Peyer's patch (tissue), 4 donors: ENCODE data around the gene ING3. TPM values are rescaled to one million over a fixed set of nuclear protein-coding genes. Genes with fewer than 3 reads are reported as not detected.
"Not testable (repeated sequence)": the region's sequence is repeated elsewhere in the genome, so short reads cannot be mapped to it uniquely, and the experiment has no call there.

Experiments used
- DNase-seq, 3 donors: peaks; one replicate each; pipeline ENCODE4 v3.0.0-alpha.2; 2017 to 2019
- H3K27ac ChIP-seq, 4 donors: fragments of 200-600 bp; sonication (generic); one replicate each; pipeline ENCODE4 v1.5.1; 2016 to 2019
- H3K27me3 ChIP-seq, 2 donors: fragments of 200-600 bp; sonication (generic); one replicate each; pipeline ENCODE4 v1.5.1; 2019
- H3K36me3 ChIP-seq, 3 donors: fragments of 200-600 bp; sonication (generic); one replicate each; pipeline ENCODE4 v1.5.1; 2016 to 2019
- H3K4me1 ChIP-seq, 4 donors: fragments of 200-600 bp; sonication (generic); one replicate each; pipeline ENCODE4 v1.5.1; 2016 to 2019
- H3K4me3 ChIP-seq, 4 donors: fragments of 200-600 bp; sonication (generic); 1 replicate in 3 of 4; 2 replicates in 1 of 4; pipeline ENCODE4 v1.5.1; 2016 to 2019; ENCODE audit warnings: mild to moderate bottlenecking in 1 of 4
- H3K9me3 ChIP-seq, 4 donors: fragments of 200-600 bp; sonication (generic); one replicate each; pipeline ENCODE4 v1.5.1; 2016 to 2019; ENCODE audit warnings: mild to moderate bottlenecking in 1 of 4
- CTCF ChIP-seq, 6 experiments: fragments of 450-650 bp in 4 of 6; fragments of 200-600 bp in 2 of 6; sonication (generic) in 1 of 6; IDR thresholded peaks; one replicate each; pipeline ENCODE4 v1.5.1; 2017 to 2019; ENCODE audit warnings: antibody characterized with exemption in 6 of 6, mild to moderate bottlenecking in 3 of 6, moderate library complexity in 1 of 6
- POLR2A ChIP-seq, 2 donors: fragments of 450-650 bp; IDR thresholded peaks; one replicate each; pipeline ENCODE4 v1.5.1; 2017; ENCODE audit warnings: antibody characterized with exemption in 2 of 2, mild to moderate bottlenecking in 2 of 2, moderate library complexity in 2 of 2
- total RNA-seq, 4 donors: library from RNA; depleted of rRNA; stranded (reverse); fragments of >200 nt; gene quantifications; one replicate each; pipeline ENCODE4 v1.1.0, GENCODE V29; 2016

Gene ING3
- total RNA-seq, 4 donors from 2014 or later: 17.9 to 24.8 (median 22.7) TPM

GRCh38 chr7:120981888-120982615 is 31.5 kb downstream of the ING3 start:
- no peak overlapping the region for H3K27ac ChIP-seq
- H3K36me3 ChIP-seq: no peaks in the 10 kb centered on the region
- no peaks in the 10 kb centered on the region for H3K4me1 ChIP-seq
- H3K4me3 ChIP-seq: no peak overlapping the region
- H3K9me3 ChIP-seq: no peaks in the 10 kb centered on the region
- TF ChIP-seq POLR2A (IDR thresholded peaks at IDR 0.05): no peak
- no peak for TF ChIP-seq CTCF (IDR thresholded peaks at IDR 0.05)
- no peaks in the 10 kb centered on the region for H3K27me3 ChIP-seq
- DNase-seq: no peak

GRCh38 chr7:120983592-120983991 is 33.0 kb downstream of the ING3 start:
- not testable (repeated sequence) for H3K27me3 ChIP-seq, H3K27ac ChIP-seq, H3K9me3 ChIP-seq, H3K4me3 ChIP-seq, DNase-seq, H3K4me1 ChIP-seq, H3K36me3 ChIP-seq

GRCh38 chr7:120984406-120984805 is 33.8 kb downstream of the ING3 start:
- Histone ChIP-seq H3K27me3 (no peaks in the 10 kb centered on the region), H3K27ac (no peak overlapping the region), H3K4me1 (peaks cover 0 to 13% (median 2%) of the 10 kb centered on the region in 4 donors), H3K36me3 (no peaks in the 10 kb centered on the region), H3K4me3 (no peak overlapping the region), H3K9me3 (no peaks in the 10 kb centered on the region)
- no peak for DNase-seq
- TF ChIP-seq CTCF (IDR thresholded peaks at IDR 0.05) (no peak), POLR2A (IDR thresholded peaks at IDR 0.05) (no peak)

- no peaks in the 10 kb centered on the region for H3K36me3 ChIP-seq
- TF ChIP-seq POLR2A (IDR thresholded peaks at IDR 0.05) (no peak), CTCF (IDR thresholded peaks at IDR 0.05) (no peak)
- no peaks in the 10 kb centered on the region for H3K9me3 ChIP-seq
- no peak overlapping the region for H3K27ac ChIP-seq
- H3K4me3 ChIP-seq: no peak overlapping the region
- H3K27me3 ChIP-seq: no peaks in the 10 kb centered on the region
- no peak for DNase-seq
- peaks cover 0 to 13% (median 2%) of the 10 kb centered on the region in 4 donors for H3K4me1 ChIP-seq
These were observed 34.7 kb downstream of the ING3 start for GRCh38 chr7:120985130-120985758.

GRCh38 chr7:120985839-120986238 is 35.3 kb downstream of the ING3 start:
- no peak overlapping the region for H3K4me3 ChIP-seq
- no peak for DNase-seq
- TF ChIP-seq CTCF (IDR thresholded peaks at IDR 0.05) (no peak), POLR2A (IDR thresholded peaks at IDR 0.05) (no peak)
- no peaks in the 10 kb centered on the region for H3K27me3 ChIP-seq
- no peaks in the 10 kb centered on the region for H3K9me3 ChIP-seq
- H3K36me3 ChIP-seq: no peaks in the 10 kb centered on the region
- H3K27ac ChIP-seq: no peak overlapping the region
- peaks cover 0 to 13% (median 2%) of the 10 kb centered on the region in 4 donors for H3K4me1 ChIP-seq

GRCh38 chr7:120986650-120987049 is 36.1 kb downstream of the ING3 start:
- Histone ChIP-seq H3K27me3 (no peaks in the 10 kb centered on the region), H3K27ac (no peak overlapping the region), H3K36me3 (no peaks in the 10 kb centered on the region), H3K4me1 (peaks cover 0 to 13% (median 2%) of the 10 kb centered on the region in 4 donors), H3K9me3 (no peaks in the 10 kb centered on the region), H3K4me3 (no peak overlapping the region)
- DNase-seq: no peak
- TF ChIP-seq CTCF (IDR thresholded peaks at IDR 0.05) (no peak), POLR2A (IDR thresholded peaks at IDR 0.05) (no peak)
